ENCODE results near the gene SLC34A3. TPM values are rescaled to one million over a fixed set of nuclear protein-coding genes. Genes with fewer than 3 reads are reported as not detected.

Gene SLC34A3
- polyA plus RNA-seq, 2 of the 4 experiments (the other 2 are of a cell fraction): 0.05 TPM; not detected in 1

GRCh38 chr9:137272241-137273094, 41.8 kb downstream of the SLC34A3 start:
- CTCF ChIA-PET: interaction anchor here (0.6 to 4.2 kb wide), 8 partner anchors 11 to 233 kb away, joined by 3 to 43 read pairs (median 5); partner anchors contain the start of genes MAN1B1 and NRARP
- H3K4me1 ChIP-seq: peaks cover 46% of the 10 kb centered on the region
- no peaks in the 10 kb centered on the region for H3K9me3 ChIP-seq
- no peak overlapping the region for H3K4me3 ChIP-seq
- H3K4me2 ChIP-seq: no peak overlapping the region
- FAIRE-seq (no peak), DNase-seq (ENCODE audit: low read depth in 1 of 2, low spot score in 1 of 2) (no peak), ATAC-seq (no peak)
- POLR2A ChIA-PET: interaction anchor here (1.2 kb wide), 1 partner anchor 32 kb away, joined by 4 read pairs; the partner anchor contains the start of gene TUBB4B
- no peak for TF ChIP-seq MAFK (IDR thresholded peaks at IDR 0.05; ENCODE audit: partially characterized antibody)
- no peak for TF ChIP-seq HEYL (CRISPR knock-in tag; IDR thresholded peaks at IDR 0.05)
- TF ChIP-seq CBX8 (IDR thresholded peaks at IDR 0.05): no peak
- no peak for TF ChIP-seq HDAC2 (IDR thresholded peaks at IDR 0.05)
- no peak for TF ChIP-seq ELK1 (IDR thresholded peaks at IDR 0.05; ENCODE audit: low read depth, low read length)
- no peak for TF ChIP-seq RFX5 (IDR thresholded peaks at IDR 0.05)
- TF ChIP-seq NFE2L2 (conservative IDR thresholded peaks at IDR 0.05; ENCODE audit: low read length): no peak
- no peak for TF ChIP-seq CTCF (IDR thresholded peaks at IDR 0.05)
- TF ChIP-seq JUNB (IDR thresholded peaks at IDR 0.05): no peak
- no peak for TF ChIP-seq SREBF2 (IDR thresholded peaks at IDR 0.05)
- TF ChIP-seq TP53 (CRISPR knock-in tag; IDR thresholded peaks at IDR 0.05): no peak
- WGBS (ENCODE audit: missing lambda C conversion rate): 90% methylated on average over 26 of the region's 39 CpGs
- no peak overlapping the region; a peak in 1 of 6 replicates for H3K27ac ChIP-seq

GRCh38 chr9:137273095-137273490, 42.4 kb downstream of the SLC34A3 start:
- POLR2A ChIA-PET: interaction anchor here (1.2 kb wide), 1 partner anchor 32 kb away, joined by 4 read pairs; the partner anchor contains the start of gene TUBB4B
- no peak for FAIRE-seq
- CTCF ChIA-PET: interaction anchor here (0.7 to 4.2 kb wide), 7 partner anchors 11 to 187 kb away, joined by 3 to 43 read pairs (median 4); partner anchors contain the start of genes MAN1B1 and NRARP

GRCh38 chr9:137273611-137274320, 43.1 kb downstream of the SLC34A3 start:
- H3K27ac ChIP-seq: no peak overlapping the region
- no peak overlapping the region for H3K4me3 ChIP-seq
- H3K4me2 ChIP-seq: no peak overlapping the region
- no peaks in the 10 kb centered on the region for H3K9me3 ChIP-seq
- 85% methylated on average over 14 of the region's 15 CpGs for WGBS (ENCODE audit: missing lambda C conversion rate)
- ATAC-seq (no peak), DNase-seq (ENCODE audit: low read depth in 1 of 2, low spot score in 1 of 2) (no peak), FAIRE-seq (no peak)
- no peak for TF ChIP-seq MAZ (IDR thresholded peaks at IDR 0.05; ENCODE audit: borderline replicate concordance, low read depth, low read length)
- CTCF ChIA-PET: interaction anchor here (0.5 to 4.2 kb wide), 8 partner anchors 10 to 187 kb away, joined by 3 to 43 read pairs (median 3); partner anchors contain the start of gene MAN1B1
- peaks cover 38% of the 10 kb centered on the region for H3K4me1 ChIP-seq
- POLR2A ChIA-PET: no interaction called here

More at GRCh38 chr9:137273095-137273490, 42.4 kb downstream of the SLC34A3 start:
- no peak for ATAC-seq
- H3K4me3 ChIP-seq: no peak overlapping the region
- WGBS (ENCODE audit: missing lambda C conversion rate): 78% methylated on average over 9 of the region's 13 CpGs
- H3K9me3 ChIP-seq: no peaks in the 10 kb centered on the region
- H3K4me2 ChIP-seq: no peak overlapping the region
- H3K4me1 ChIP-seq: peaks cover 41% of the 10 kb centered on the region
- no peak overlapping the region; a peak in 1 of 6 replicates for H3K27ac ChIP-seq
- TF ChIP-seq BCL3 (IDR thresholded peaks at IDR 0.05) (no peak), SMC3 (IDR thresholded peaks at IDR 0.05) (no peak), NR3C1 (IDR thresholded peaks at IDR 0.05) (no peak), HDAC2 (IDR thresholded peaks at IDR 0.05) (no peak), FOXS1 (CRISPR knock-in tag; IDR thresholded peaks at IDR 0.05) (no peak), TFCP2L1 (CRISPR knock-in tag; IDR thresholded peaks at IDR 0.05) (no peak), HOXB5 (CRISPR knock-in tag; IDR thresholded peaks at IDR 0.05) (no peak)
- no peak for DNase-seq (ENCODE audit: low read depth in 1 of 2, low spot score in 1 of 2)
